WTC11 (cell line): ENCODE results near the gene NRAP. TPM values are rescaled to one million over a fixed set of nuclear protein-coding genes. Genes with fewer than 3 reads are reported as not detected.

Experiments
- ATAC-seq: fragments of 200-7000 bp; cut with Tn5 transposase; 2 replicates; pipeline ENCODE4 v1.10.0; 2021; ENCODE audit warnings: mild to moderate bottlenecking, moderate library complexity
- CTCF ChIA-PET: fragments of 300-600 bp; sonication (Branson Sonifier 250); formaldehyde crosslinking; loops from one replicate; lab custom pipeline; 2021; ENCODE audit warnings: antibody characterized with exemption; lab: Charles Lee
- POLR2A ChIA-PET: fragments of 350-600 bp; sonication (Branson Sonifier 250); formaldehyde crosslinking; loops from one replicate; lab custom pipeline; 2021; ENCODE audit warnings: antibody characterized with exemption; lab: Charles Lee
- DNase-seq: peaks from one replicate; pipeline ENCODE4 v3.0.0; 2021; ENCODE audit warnings: low spot score
- H3K27ac Mint-ChIP-seq: 2 replicates; pipeline ENCODE4 v1.8.0; 2021; ENCODE audit warnings: mixed read lengths
- H3K27me3 Mint-ChIP-seq: 2 replicates; pipeline ENCODE4 v1.8.0; 2021; ENCODE audit warnings: low read depth, mild to moderate bottlenecking, moderate library complexity, mixed read lengths
- H3K36me3 Mint-ChIP-seq: 2 replicates; pipeline ENCODE4 v1.8.0; 2021; ENCODE audit warnings: mixed read lengths
- H3K4me1 Mint-ChIP-seq: 2 replicates; pipeline ENCODE4 v1.8.0; 2022; ENCODE audit warnings: mixed read lengths
- H3K4me3 Mint-ChIP-seq: 2 replicates; pipeline ENCODE4 v1.8.0; 2021; ENCODE audit warnings: mild to moderate bottlenecking, moderate library complexity, mixed read lengths
- H3K9me3 Mint-ChIP-seq: 2 replicates; pipeline ENCODE4 v1.8.0; 2021; ENCODE audit warnings: mixed read lengths
- CBFB ChIP-seq: sonication (generic); formaldehyde crosslinking; IDR thresholded peaks from 2 replicates; pipeline ENCODE4 v1.8.1; 2022; ENCODE audit warnings: mild to moderate bottlenecking, low read depth, missing genetic modification reagents
- EMX1 ChIP-seq: fragments of 250-450 bp; sonication (Bioruptor Pico); IDR thresholded peaks from 2 replicates; pipeline ENCODE4 v1.8.0; 2021; ENCODE audit warnings: mild to moderate bottlenecking
- ESRRA ChIP-seq: sonication (generic); formaldehyde crosslinking; IDR thresholded peaks from 2 replicates; pipeline ENCODE4 v1.8.1; 2022; ENCODE audit warnings: mild to moderate bottlenecking, missing genetic modification reagents, borderline replicate concordance
- GTF2I ChIP-seq: fragments of 250-450 bp; sonication (Bioruptor Pico); conservative IDR thresholded peaks from 2 replicates; pipeline ENCODE4 v1.4.0; 2021; ENCODE audit warnings: mild to moderate bottlenecking
- JUN ChIP-seq: sonication (generic); formaldehyde crosslinking; IDR thresholded peaks from 2 replicates; pipeline ENCODE4 v1.8.0; 2023; ENCODE audit warnings: mild to moderate bottlenecking, missing genetic modification reagents
- NFE2L1 ChIP-seq: sonication (generic); formaldehyde crosslinking; IDR thresholded peaks from 2 replicates; pipeline ENCODE4 v1.8.1; 2023; ENCODE audit warnings: missing genetic modification reagents
- NR2C2 ChIP-seq: sonication (generic); formaldehyde crosslinking; IDR thresholded peaks from 2 replicates; pipeline ENCODE4 v1.8.0; 2022; ENCODE audit warnings: mild to moderate bottlenecking, missing genetic modification reagents
- RORB ChIP-seq: fragments of 250-450 bp; sonication (Bioruptor Pico); IDR thresholded peaks from 2 replicates; pipeline ENCODE4 v1.9.0; 2021; ENCODE audit warnings: mild to moderate bottlenecking
- SP1 ChIP-seq: sonication (generic); formaldehyde crosslinking; conservative IDR thresholded peaks from 2 replicates; pipeline ENCODE4 v1.8.1; 2022; ENCODE audit warnings: missing genetic modification reagents
- ZNF121 ChIP-seq: sonication (generic); formaldehyde crosslinking; IDR thresholded peaks from 2 replicates; pipeline ENCODE4 v1.8.0; 2023; ENCODE audit warnings: missing genetic modification reagents
- ZNF138 ChIP-seq: sonication (generic); formaldehyde crosslinking; conservative IDR thresholded peaks from 2 replicates; pipeline ENCODE4 v1.8.1; 2022; ENCODE audit warnings: mild to moderate bottlenecking, moderate library complexity, missing genetic modification reagents
- ZNF423 ChIP-seq: fragments of 250-450 bp; sonication (Bioruptor Pico); IDR thresholded peaks from 2 replicates; pipeline ENCODE4 v2.1.2; 2022; ENCODE audit warnings: mild to moderate bottlenecking, moderate library complexity
- ZNF671 ChIP-seq: fragments of 250-450 bp; sonication (Bioruptor Pico); IDR thresholded peaks from 2 replicates; pipeline ENCODE4 v1.8.0; 2021; ENCODE audit warnings: mild to moderate bottlenecking
- total RNA-seq: library from RNA; stranded (reverse); gene quantifications from 3 replicates; pipeline ENCODE4 v1.2.3, GENCODE V29; 2021
- TF ChIP-seq, protein P1 (sequence below): fragments of 250-450 bp; sonication (Bioruptor Pico); IDR thresholded peaks from 2 replicates; pipeline ENCODE4 v1.9.0; 2021; ENCODE audit warnings: mild to moderate bottlenecking
- TF ChIP-seq, protein P2 (sequence below): sonication (generic); formaldehyde crosslinking; IDR thresholded peaks from 2 replicates; pipeline ENCODE4 v1.8.1; 2022; ENCODE audit warnings: mild to moderate bottlenecking, missing genetic modification reagents, moderate library complexity, borderline replicate concordance
- TF ChIP-seq, protein P3 (sequence below): fragments of 250-450 bp; sonication (Bioruptor Pico); IDR thresholded peaks from 2 replicates; pipeline ENCODE4 v1.9.0; 2021; ENCODE audit warnings: mild to moderate bottlenecking
- TF ChIP-seq, protein P4 (sequence below): sonication (generic); formaldehyde crosslinking; IDR thresholded peaks from 2 replicates; pipeline ENCODE4 v1.8.1; 2023; ENCODE audit warnings: mild to moderate bottlenecking, missing genetic modification reagents
- TF ChIP-seq, protein P5 (sequence below): sonication (generic); formaldehyde crosslinking; IDR thresholded peaks from 2 replicates; pipeline ENCODE4 v1.8.1; 2022; ENCODE audit warnings: mild to moderate bottlenecking, moderate library complexity, missing genetic modification reagents
- TF ChIP-seq, protein P6 (sequence below): sonication (generic); formaldehyde crosslinking; IDR thresholded peaks from 2 replicates; pipeline ENCODE4 v1.8.1; 2023; ENCODE audit warnings: mild to moderate bottlenecking, moderate library complexity, missing genetic modification reagents
- TF ChIP-seq, protein P7 (sequence below): sonication (generic); formaldehyde crosslinking; IDR thresholded peaks from 2 replicates; pipeline ENCODE4 v1.8.0; 2022; ENCODE audit warnings: mild to moderate bottlenecking, missing genetic modification reagents

Gene NRAP
- total RNA-seq, 1 experiment from 2014 or later: not detected

DNA sequence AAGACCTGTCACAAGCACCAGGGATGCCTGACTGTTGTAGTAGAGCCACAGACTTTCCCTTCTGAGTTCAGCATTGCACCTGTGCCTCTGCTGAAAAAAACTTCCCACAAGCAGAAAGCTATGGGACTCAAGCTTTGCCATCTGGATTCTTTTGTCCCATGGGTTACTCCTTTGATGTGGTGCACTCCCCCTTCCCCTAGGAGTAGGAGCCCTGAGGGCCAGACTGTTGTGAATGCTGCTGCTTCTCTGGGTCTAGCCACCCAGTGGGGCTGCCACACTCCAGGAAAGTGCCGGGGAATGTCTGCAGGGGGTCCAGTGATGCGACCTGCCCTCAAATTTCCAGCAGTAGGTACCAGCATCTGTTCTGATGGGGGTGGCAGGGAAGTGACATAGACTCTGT is 27.5 kb upstream of the NRAP start (continued):
- TF ChIP-seq, protein P1, sequence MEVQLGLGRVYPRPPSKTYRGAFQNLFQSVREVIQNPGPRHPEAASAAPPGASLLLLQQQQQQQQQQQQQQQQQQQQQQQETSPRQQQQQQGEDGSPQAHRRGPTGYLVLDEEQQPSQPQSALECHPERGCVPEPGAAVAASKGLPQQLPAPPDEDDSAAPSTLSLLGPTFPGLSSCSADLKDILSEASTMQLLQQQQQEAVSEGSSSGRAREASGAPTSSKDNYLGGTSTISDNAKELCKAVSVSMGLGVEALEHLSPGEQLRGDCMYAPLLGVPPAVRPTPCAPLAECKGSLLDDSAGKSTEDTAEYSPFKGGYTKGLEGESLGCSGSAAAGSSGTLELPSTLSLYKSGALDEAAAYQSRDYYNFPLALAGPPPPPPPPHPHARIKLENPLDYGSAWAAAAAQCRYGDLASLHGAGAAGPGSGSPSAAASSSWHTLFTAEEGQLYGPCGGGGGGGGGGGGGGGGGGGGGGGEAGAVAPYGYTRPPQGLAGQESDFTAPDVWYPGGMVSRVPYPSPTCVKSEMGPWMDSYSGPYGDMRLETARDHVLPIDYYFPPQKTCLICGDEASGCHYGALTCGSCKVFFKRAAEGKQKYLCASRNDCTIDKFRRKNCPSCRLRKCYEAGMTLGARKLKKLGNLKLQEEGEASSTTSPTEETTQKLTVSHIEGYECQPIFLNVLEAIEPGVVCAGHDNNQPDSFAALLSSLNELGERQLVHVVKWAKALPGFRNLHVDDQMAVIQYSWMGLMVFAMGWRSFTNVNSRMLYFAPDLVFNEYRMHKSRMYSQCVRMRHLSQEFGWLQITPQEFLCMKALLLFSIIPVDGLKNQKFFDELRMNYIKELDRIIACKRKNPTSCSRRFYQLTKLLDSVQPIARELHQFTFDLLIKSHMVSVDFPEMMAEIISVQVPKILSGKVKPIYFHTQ (CRISPR knock-in tag): no peak
- TF ChIP-seq, protein P2, sequence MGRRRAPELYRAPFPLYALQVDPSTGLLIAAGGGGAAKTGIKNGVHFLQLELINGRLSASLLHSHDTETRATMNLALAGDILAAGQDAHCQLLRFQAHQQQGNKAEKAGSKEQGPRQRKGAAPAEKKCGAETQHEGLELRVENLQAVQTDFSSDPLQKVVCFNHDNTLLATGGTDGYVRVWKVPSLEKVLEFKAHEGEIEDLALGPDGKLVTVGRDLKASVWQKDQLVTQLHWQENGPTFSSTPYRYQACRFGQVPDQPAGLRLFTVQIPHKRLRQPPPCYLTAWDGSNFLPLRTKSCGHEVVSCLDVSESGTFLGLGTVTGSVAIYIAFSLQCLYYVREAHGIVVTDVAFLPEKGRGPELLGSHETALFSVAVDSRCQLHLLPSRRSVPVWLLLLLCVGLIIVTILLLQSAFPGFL: no peak
- no peak for TF ChIP-seq CBFB
- no peak for TF ChIP-seq NR2C2 (CRISPR knock-in tag)
- TF ChIP-seq, protein P3, sequence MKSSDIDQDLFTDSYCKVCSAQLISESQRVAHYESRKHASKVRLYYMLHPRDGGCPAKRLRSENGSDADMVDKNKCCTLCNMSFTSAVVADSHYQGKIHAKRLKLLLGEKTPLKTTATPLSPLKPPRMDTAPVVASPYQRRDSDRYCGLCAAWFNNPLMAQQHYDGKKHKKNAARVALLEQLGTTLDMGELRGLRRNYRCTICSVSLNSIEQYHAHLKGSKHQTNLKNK (CRISPR knock-in tag): no peak

DNA sequence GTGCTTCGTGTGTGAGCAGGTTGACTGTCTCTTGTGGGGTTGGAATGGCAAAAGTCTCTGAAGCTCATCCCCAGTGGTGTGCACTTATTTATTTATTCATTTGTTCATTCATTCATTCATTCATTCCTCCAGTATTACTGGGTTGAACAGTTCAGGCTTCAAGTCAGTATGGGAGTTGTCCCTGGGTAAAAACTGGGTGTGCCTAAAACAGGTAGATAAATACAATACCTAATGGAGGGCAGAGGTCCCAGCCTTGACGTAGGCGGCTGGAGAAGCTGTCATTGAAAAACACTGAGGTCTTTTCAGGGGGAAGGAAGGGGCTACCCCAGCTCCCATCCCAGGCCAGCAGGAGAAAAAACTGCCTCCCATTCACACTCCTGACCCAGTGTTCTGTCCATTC is 26.9 kb upstream of the NRAP start:
- no peak for DNase-seq
- CTCF ChIA-PET: interaction anchor here (0.8 kb wide), 1 partner anchor 12 kb away, joined by 4 read pairs; no protein-coding TSS in a partner anchor
- no peak overlapping the region for H3K27ac Mint-ChIP-seq
- POLR2A ChIA-PET: no interaction called here
- H3K27me3 Mint-ChIP-seq: peaks cover 7% of the 10 kb centered on the region
- H3K9me3 Mint-ChIP-seq: peaks cover 42% of the 10 kb centered on the region
- H3K4me3 Mint-ChIP-seq: no peak overlapping the region
- ATAC-seq: no peak
- H3K36me3 Mint-ChIP-seq: peaks cover 40% of the 10 kb centered on the region
- TF ChIP-seq NFE2L1 (CRISPR knock-in tag): no peak
- TF ChIP-seq, all 79 proteins: peak for 0
- peaks cover 22% of the 10 kb centered on the region for H3K4me1 Mint-ChIP-seq

DNA sequence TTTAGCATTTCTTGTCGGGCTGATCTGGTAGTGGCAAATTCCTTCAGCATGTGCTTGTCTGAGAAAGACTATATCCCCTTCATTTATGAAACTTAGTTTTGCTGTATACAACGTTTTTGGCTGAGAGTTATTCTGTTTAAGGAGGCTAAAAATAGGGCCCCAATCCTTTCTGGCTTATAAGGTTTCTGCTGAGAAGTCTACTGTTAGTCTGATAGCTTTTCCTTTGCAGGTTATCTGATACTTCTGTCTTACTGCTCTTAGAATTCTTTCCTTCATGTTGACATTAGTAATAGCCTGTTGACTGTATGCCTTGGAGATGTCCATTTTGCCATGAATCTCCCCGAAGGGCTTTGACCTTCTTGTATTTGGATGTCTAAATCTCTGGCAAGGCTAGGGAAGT is 25.7 kb upstream of the NRAP start:
- peaks cover 49% of the 10 kb centered on the region for H3K9me3 Mint-ChIP-seq
- H3K36me3 Mint-ChIP-seq: peaks cover 43% of the 10 kb centered on the region
- no peak overlapping the region for H3K4me3 Mint-ChIP-seq
- no peak for ATAC-seq
- H3K27ac Mint-ChIP-seq: no peak overlapping the region
- H3K27me3 Mint-ChIP-seq: peaks cover 7% of the 10 kb centered on the region
- ChIA-PET POLR2A (no interaction called here), CTCF (interaction anchor here (1.3 kb wide), 1 partner anchor 10 kb away, joined by 6 read pairs; the partner anchor contains the start of gene CASP7)
- H3K4me1 Mint-ChIP-seq: peaks cover 22% of the 10 kb centered on the region
- TF ChIP-seq, protein P4, sequence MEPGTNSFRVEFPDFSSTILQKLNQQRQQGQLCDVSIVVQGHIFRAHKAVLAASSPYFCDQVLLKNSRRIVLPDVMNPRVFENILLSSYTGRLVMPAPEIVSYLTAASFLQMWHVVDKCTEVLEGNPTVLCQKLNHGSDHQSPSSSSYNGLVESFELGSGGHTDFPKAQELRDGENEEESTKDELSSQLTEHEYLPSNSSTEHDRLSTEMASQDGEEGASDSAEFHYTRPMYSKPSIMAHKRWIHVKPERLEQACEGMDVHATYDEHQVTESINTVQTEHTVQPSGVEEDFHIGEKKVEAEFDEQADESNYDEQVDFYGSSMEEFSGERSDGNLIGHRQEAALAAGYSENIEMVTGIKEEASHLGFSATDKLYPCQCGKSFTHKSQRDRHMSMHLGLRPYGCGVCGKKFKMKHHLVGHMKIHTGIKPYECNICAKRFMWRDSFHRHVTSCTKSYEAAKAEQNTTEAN (CRISPR knock-in tag): no peak
- TF ChIP-seq, all 79 proteins: peak for 0
- no peak for DNase-seq

DNA sequence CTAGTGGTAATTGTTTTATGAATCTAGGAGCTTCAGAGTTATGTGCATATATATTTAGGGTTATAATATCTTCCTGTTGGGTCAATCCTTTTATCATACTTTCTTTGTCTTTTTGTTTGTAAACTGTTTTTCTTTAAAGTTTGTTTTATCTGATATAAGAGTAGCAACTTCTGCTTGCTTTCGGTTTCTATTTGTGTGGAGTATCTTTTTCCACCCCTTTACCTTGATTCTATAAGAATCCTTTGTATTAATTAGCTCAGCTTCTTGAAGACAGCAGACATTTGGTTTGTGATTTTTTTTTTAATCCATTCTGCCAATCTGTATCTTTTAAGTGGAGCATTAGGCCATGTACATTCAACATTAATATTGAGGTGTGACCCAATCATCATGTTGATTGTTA is 25.2 kb upstream of the NRAP start:
- peaks cover 52% of the 10 kb centered on the region for H3K9me3 Mint-ChIP-seq
- peaks cover 43% of the 10 kb centered on the region for H3K36me3 Mint-ChIP-seq
- CTCF ChIA-PET: interaction anchor here (1.3 kb wide), 1 partner anchor 10 kb away, joined by 6 read pairs; the partner anchor contains the start of gene CASP7
- no peak for TF ChIP-seq ZNF671 (CRISPR knock-in tag)
- TF ChIP-seq EMX1 (CRISPR knock-in tag): no peak
- TF ChIP-seq, protein P5, sequence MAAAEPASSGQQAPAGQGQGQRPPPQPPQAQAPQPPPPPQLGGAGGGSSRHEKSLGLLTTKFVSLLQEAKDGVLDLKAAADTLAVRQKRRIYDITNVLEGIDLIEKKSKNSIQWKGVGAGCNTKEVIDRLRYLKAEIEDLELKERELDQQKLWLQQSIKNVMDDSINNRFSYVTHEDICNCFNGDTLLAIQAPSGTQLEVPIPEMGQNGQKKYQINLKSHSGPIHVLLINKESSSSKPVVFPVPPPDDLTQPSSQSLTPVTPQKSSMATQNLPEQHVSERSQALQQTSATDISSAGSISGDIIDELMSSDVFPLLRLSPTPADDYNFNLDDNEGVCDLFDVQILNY (CRISPR knock-in tag): no peak
- TF ChIP-seq JUN (CRISPR knock-in tag): no peak
- no peak for TF ChIP-seq ESRRA (CRISPR knock-in tag)
- TF ChIP-seq ZNF423 (CRISPR knock-in tag): no peak
- TF ChIP-seq NFE2L1 (CRISPR knock-in tag): no peak
- no peak for TF ChIP-seq ZNF121 (CRISPR knock-in tag)
- no peak for TF ChIP-seq GTF2I
- TF ChIP-seq, protein P6, sequence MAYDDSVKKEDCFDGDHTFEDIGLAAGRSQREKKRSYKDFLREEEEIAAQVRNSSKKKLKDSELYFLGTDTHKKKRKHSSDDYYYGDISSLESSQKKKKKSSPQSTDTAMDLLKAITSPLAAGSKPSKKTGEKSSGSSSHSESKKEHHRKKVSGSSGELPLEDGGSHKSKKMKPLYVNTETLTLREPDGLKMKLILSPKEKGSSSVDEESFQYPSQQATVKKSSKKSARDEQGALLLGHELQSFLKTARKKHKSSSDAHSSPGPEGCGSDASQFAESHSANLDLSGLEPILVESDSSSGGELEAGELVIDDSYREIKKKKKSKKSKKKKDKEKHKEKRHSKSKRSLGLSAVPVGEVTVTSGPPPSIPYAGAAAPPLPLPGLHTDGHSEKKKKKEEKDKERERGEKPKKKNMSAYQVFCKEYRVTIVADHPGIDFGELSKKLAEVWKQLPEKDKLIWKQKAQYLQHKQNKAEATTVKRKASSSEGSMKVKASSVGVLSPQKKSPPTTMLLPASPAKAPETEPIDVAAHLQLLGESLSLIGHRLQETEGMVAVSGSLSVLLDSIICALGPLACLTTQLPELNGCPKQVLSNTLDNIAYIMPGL (CRISPR knock-in tag): no peak
- TF ChIP-seq SP1 (CRISPR knock-in tag): no peak
- TF ChIP-seq, protein P7, sequence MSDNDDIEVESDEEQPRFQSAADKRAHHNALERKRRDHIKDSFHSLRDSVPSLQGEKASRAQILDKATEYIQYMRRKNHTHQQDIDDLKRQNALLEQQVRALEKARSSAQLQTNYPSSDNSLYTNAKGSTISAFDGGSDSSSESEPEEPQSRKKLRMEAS: no peak
- TF ChIP-seq RORB: no peak
- TF ChIP-seq, protein P2: no peak
- TF ChIP-seq ZNF138 (CRISPR knock-in tag): no peak
- TF ChIP-seq, all 79 proteins: peak for 0
- POLR2A ChIA-PET: no interaction called here
- Mint-ChIP-seq H3K27me3 (peaks cover 7% of the 10 kb centered on the region), H3K4me3 (no peak overlapping the region), H3K27ac (no peak overlapping the region), H3K4me1 (peaks cover 22% of the 10 kb centered on the region)
- DNase-seq (no peak), ATAC-seq (no peak)
